ENCODE measurements around the gene DENND2D. TPM values are rescaled to one million over a fixed set of nuclear protein-coding genes. Genes with fewer than 3 reads are reported as not detected.

The DENND2D gene
- total and polyA plus RNA-seq, 2 donors (not counting 3 experiments of a cell fraction or from before 2014, with no cell fraction given) = 0.41 to 1.00 TPM

DNA sequence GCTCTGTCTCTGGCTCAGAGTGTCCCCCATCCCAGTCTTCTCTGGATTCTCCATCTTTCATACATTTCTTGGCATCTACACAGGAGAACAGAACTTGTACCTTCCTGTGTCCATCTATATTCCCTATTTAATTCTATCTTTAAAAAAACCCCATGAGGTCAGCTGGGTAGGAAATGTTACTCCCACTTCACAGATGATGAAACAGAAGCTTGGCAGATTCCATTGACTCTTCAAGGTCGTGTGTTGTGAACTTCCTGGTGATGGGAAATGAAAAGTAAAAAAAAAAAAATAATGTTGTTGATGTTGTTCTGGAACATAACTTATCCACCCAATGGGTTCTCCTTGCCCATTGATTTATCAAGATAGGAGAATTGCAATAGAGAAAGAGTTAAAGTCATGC lies 35.9 kb upstream of the DENND2D start:
- H3K9me3 ChIP-seq (replicated peaks; ENCODE audit: control insufficient read depth, insufficient read depth, low read length) = no peaks in the 10 kb centered on the region
- no TSS peak for BruUV-seq (replicated peaks)
- no peaks in the 10 kb centered on the region for H3K36me3 ChIP-seq (ENCODE audit: control insufficient read depth in 2 of 2, extremely low read depth in 1 of 2, insufficient read depth in 2 of 2, low read length in 2 of 2)
- ChIA-PET POLR2A (no interaction called here), CTCF (interaction anchor here (1.6 kb wide), 1 partner anchor 13 kb away, joined by 5 read pairs; no protein-coding TSS in a partner anchor)
- H3K79me2 ChIP-seq (ENCODE audit: control insufficient read depth, insufficient read depth, low read length) = no peaks in the 10 kb centered on the region
- no peak for TF ChIP-seq POLR2A (IDR thresholded peaks at IDR 0.05; ENCODE audit: low read depth, low read length)
- no peak overlapping the region for H3K4me2 ChIP-seq (ENCODE audit: insufficient read depth, low read length)
- H3K9ac ChIP-seq (replicated peaks; ENCODE audit: extremely low read depth, insufficient read depth, low read length) = no peak overlapping the region
- H2AFZ ChIP-seq (ENCODE audit: low read depth, low read length) = no peak overlapping the region
- no peak for DNase-seq (ENCODE audit: low read depth, low spot score)
- no peak overlapping the region for H3K27ac ChIP-seq (ENCODE audit: insufficient read depth, low read depth, low read length)
- no peaks in the 10 kb centered on the region for H3K9me1 ChIP-seq (replicated peaks; ENCODE audit: control insufficient read depth, extremely low read depth, insufficient read depth, low read length)
- peaks cover 0 to 1% of the 10 kb centered on the region in 2 experiments for H3K27me3 ChIP-seq (ENCODE audit: control insufficient read depth in 2 of 2, insufficient read depth in 2 of 2, low read length in 2 of 2)
- H3K4me1 ChIP-seq (ENCODE audit: control insufficient read depth, extremely low read depth, insufficient read depth, low read length) = no peaks in the 10 kb centered on the region
- no peak overlapping the region for H3K4me3 ChIP-seq (replicated peaks in 1 of 3; ENCODE audit: insufficient read depth in 1 of 3, low read depth in 1 of 3, low read length in 3 of 3)
- no peaks in the 10 kb centered on the region for H4K20me1 ChIP-seq (replicated peaks; ENCODE audit: control insufficient read depth, extremely low read depth, insufficient read depth, low read length)
- no peak for FAIRE-seq
- intact Hi-C loops (cut with micrococcal nuclease) (no loop called here), dilution Hi-C loops (cut with MboI; ENCODE audit: extremely low pct_ligation_motif_present, low sequenced_read_pairs) (no loop called here)

DNA sequence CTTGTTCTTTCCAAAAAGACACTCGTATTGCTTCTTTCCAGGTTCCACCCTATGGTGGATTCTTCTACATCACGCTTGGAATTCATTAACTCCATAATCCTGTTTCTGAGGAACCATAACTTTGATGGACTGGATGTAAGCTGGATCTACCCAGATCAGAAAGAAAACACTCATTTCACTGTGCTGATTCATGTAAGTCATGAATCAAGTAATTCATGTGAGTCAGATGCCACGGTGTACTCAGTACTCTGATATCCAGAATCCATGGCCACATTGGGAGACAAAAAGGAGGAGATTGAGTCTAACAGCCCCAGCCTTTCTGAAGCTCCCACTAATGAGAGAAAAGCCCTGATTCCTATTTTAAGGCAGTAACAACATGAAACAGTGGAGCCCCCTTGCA lies 34.4 kb upstream of the DENND2D start:
- intact Hi-C loops (cut with micrococcal nuclease) (no loop called here), dilution Hi-C loops (cut with MboI; ENCODE audit: extremely low pct_ligation_motif_present, low sequenced_read_pairs) (no loop called here)
- DNase-seq (ENCODE audit: low read depth, low spot score) = no peak
- H3K4me2 ChIP-seq (ENCODE audit: insufficient read depth, low read length) = no peak overlapping the region
- ChIA-PET POLR2A (no interaction called here), CTCF (no interaction called here)
- FAIRE-seq = no peak
- H3K4me3 ChIP-seq (replicated peaks in 1 of 3; ENCODE audit: insufficient read depth in 1 of 3, low read depth in 1 of 3, low read length in 3 of 3) = no peak overlapping the region
- no peaks in the 10 kb centered on the region for H3K36me3 ChIP-seq (ENCODE audit: control insufficient read depth in 2 of 2, extremely low read depth in 1 of 2, insufficient read depth in 2 of 2, low read length in 2 of 2)
- H3K4me1 ChIP-seq (ENCODE audit: control insufficient read depth, extremely low read depth, insufficient read depth, low read length) = no peaks in the 10 kb centered on the region
- no TSS peak for BruUV-seq (replicated peaks)
- peaks cover 0 to 5% of the 10 kb centered on the region in 2 experiments for H3K27me3 ChIP-seq (ENCODE audit: control insufficient read depth in 2 of 2, insufficient read depth in 2 of 2, low read length in 2 of 2)
- H3K27ac ChIP-seq (ENCODE audit: insufficient read depth, low read depth, low read length) = no peak overlapping the region
- no peak overlapping the region for H2AFZ ChIP-seq (ENCODE audit: low read depth, low read length)
- TF ChIP-seq, protein P1, sequence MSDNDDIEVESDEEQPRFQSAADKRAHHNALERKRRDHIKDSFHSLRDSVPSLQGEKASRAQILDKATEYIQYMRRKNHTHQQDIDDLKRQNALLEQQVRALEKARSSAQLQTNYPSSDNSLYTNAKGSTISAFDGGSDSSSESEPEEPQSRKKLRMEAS (IDR thresholded peaks at IDR 0.05; ENCODE audit: insufficient read depth, insufficient read length) = no peak
- TF ChIP-seq JUN (IDR thresholded peaks at IDR 0.05; ENCODE audit: borderline replicate concordance, insufficient read depth, insufficient read length, low read depth) = no peak
- TF ChIP-seq GATA2 (IDR thresholded peaks at IDR 0.05; ENCODE audit: insufficient read depth, insufficient read length, low read depth, low read length) = no peak
- no peak for TF ChIP-seq POLR2A (IDR thresholded peaks at IDR 0.05; ENCODE audit: low read depth, low read length)
- no peak for TF ChIP-seq MYC (IDR thresholded peaks at IDR 0.05; ENCODE audit: low read depth, low read length)
- TF ChIP-seq EZH2 (IDR thresholded peaks at IDR 0.05; ENCODE audit: borderline replicate concordance, low read depth, low read length, severe bottlenecking) = no peak
- no peak for TF ChIP-seq POLR2AphosphoS5 (IDR thresholded peaks at IDR 0.05; ENCODE audit: insufficient read depth, low read depth, low read length)
- TF ChIP-seq, protein P2, sequence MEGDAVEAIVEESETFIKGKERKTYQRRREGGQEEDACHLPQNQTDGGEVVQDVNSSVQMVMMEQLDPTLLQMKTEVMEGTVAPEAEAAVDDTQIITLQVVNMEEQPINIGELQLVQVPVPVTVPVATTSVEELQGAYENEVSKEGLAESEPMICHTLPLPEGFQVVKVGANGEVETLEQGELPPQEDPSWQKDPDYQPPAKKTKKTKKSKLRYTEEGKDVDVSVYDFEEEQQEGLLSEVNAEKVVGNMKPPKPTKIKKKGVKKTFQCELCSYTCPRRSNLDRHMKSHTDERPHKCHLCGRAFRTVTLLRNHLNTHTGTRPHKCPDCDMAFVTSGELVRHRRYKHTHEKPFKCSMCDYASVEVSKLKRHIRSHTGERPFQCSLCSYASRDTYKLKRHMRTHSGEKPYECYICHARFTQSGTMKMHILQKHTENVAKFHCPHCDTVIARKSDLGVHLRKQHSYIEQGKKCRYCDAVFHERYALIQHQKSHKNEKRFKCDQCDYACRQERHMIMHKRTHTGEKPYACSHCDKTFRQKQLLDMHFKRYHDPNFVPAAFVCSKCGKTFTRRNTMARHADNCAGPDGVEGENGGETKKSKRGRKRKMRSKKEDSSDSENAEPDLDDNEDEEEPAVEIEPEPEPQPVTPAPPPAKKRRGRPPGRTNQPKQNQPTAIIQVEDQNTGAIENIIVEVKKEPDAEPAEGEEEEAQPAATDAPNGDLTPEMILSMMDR (IDR thresholded peaks at IDR 0.05; ENCODE audit: extremely low read depth in 1 of 2, insufficient read depth in 1 of 2, low read depth in 1 of 2, low read length in 2 of 2) = no peak
- TF ChIP-seq FOS (IDR thresholded peaks at IDR 0.05; ENCODE audit: borderline replicate concordance, insufficient read depth, low read length) = no peak
- H3K9me1 ChIP-seq (replicated peaks; ENCODE audit: control insufficient read depth, extremely low read depth, insufficient read depth, low read length) = no peaks in the 10 kb centered on the region
- H3K9ac ChIP-seq (replicated peaks; ENCODE audit: extremely low read depth, insufficient read depth, low read length) = no peak overlapping the region
- H3K79me2 ChIP-seq (ENCODE audit: control insufficient read depth, insufficient read depth, low read length) = no peaks in the 10 kb centered on the region
- no peaks in the 10 kb centered on the region for H3K9me3 ChIP-seq (replicated peaks; ENCODE audit: control insufficient read depth, insufficient read depth, low read length)
- no peaks in the 10 kb centered on the region for H4K20me1 ChIP-seq (replicated peaks; ENCODE audit: control insufficient read depth, extremely low read depth, insufficient read depth, low read length)

Measured in endothelial cell of umbilical vein (primary cell).